H9 (cell line): ENCODE measurements around the gene ATRNL1. TPM values are rescaled to one million over a fixed set of nuclear protein-coding genes. Genes with fewer than 3 reads are reported as not detected.

Experiments
- DNase-seq: peaks from one replicate; pipeline ENCODE4 v3.0.0-alpha.2; 2017
- H2AFZ ChIP-seq: one replicate; pipeline ENCODE4 v1.6.1; 2013; ENCODE audit warnings: mild to moderate bottlenecking, low read length, control low read depth, moderate library complexity
- H2AK5ac ChIP-seq: 2 replicates; pipeline ENCODE4 v1.6.1; 2013; ENCODE audit warnings: low read length, control low read depth, mixed read lengths; ENCODE audit not compliant: insufficient read length
- H2BK120ac ChIP-seq: one replicate; pipeline ENCODE4 v1.6.1; 2013; ENCODE audit warnings: low read depth, mild to moderate bottlenecking, low read length, control low read depth, inconsistent platforms; ENCODE audit not compliant: poor library complexity, severe bottlenecking
- H2BK12ac ChIP-seq: 2 replicates; pipeline ENCODE4 v1.6.1; 2013; ENCODE audit warnings: low read length, control low read depth, mixed read lengths, low read depth; ENCODE audit not compliant: insufficient read length
- H2BK15ac ChIP-seq: 2 replicates; pipeline ENCODE4 v1.6.1; 2013; ENCODE audit warnings: low read depth, low read length, control low read depth
- H2BK20ac ChIP-seq: one replicate; pipeline ENCODE4 v1.6.1; 2013; ENCODE audit warnings: low read depth, mild to moderate bottlenecking, low read length, control low read depth, inconsistent platforms; ENCODE audit not compliant: poor library complexity, severe bottlenecking
- H2BK5ac ChIP-seq: 2 replicates; pipeline ENCODE4 v1.6.1; 2013; ENCODE audit warnings: low read length, control low read depth, mixed read lengths; ENCODE audit not compliant: insufficient read length
- H3K14ac ChIP-seq: 2 replicates; pipeline ENCODE4 v1.6.1; 2013; ENCODE audit warnings: low read length, control low read depth; ENCODE audit not compliant: insufficient read depth
- H3K18ac ChIP-seq: 2 replicates; pipeline ENCODE4 v1.6.1; 2013; ENCODE audit warnings: low read depth, mild to moderate bottlenecking, mixed read lengths, low read length, control low read depth; ENCODE audit not compliant: insufficient read length
- H3K23ac ChIP-seq: 2 replicates; pipeline ENCODE4 v1.6.1; 2013; ENCODE audit warnings: low read length, control low read depth, mixed read lengths, low read depth; ENCODE audit not compliant: insufficient read length
- H3K23me2 ChIP-seq: 2 replicates; pipeline ENCODE4 v1.6.1; 2013; ENCODE audit warnings: low read depth, mild to moderate bottlenecking, mixed read lengths, low read length, control low read depth; ENCODE audit not compliant: insufficient read length, poor library complexity, severe bottlenecking
- H3K27ac ChIP-seq: 2 replicates; pipeline ENCODE4 v1.5.1; 2013; ENCODE audit warnings: low read length, control low read depth, mixed read lengths, low read depth; ENCODE audit not compliant: insufficient read length
- H3K27me3 ChIP-seq: 2 replicates; pipeline ENCODE4 v1.6.1; 2013; ENCODE audit warnings: low read length, control low read depth, inconsistent platforms; ENCODE audit not compliant: insufficient read depth
- H3K4ac ChIP-seq: 2 replicates; pipeline ENCODE4 v1.6.1; 2013; ENCODE audit warnings: low read depth, mild to moderate bottlenecking, control low read depth, inconsistent platforms, low read length, moderate library complexity
- H3K4me1 ChIP-seq: 2 replicates; pipeline ENCODE4 v1.6.1; 2013; ENCODE audit warnings: low read length, control low read depth, inconsistent platforms; ENCODE audit not compliant: insufficient read depth
- H3K4me2 ChIP-seq: 2 replicates; pipeline ENCODE4 v1.6.1; 2013; ENCODE audit warnings: low read length, control low read depth, mixed read lengths; ENCODE audit not compliant: insufficient read length, insufficient read depth
- H3K56ac ChIP-seq: 2 replicates; pipeline ENCODE4 v1.6.1; 2013; ENCODE audit warnings: low read depth, mild to moderate bottlenecking, mixed read lengths, low read length, control low read depth; ENCODE audit not compliant: insufficient read length
- H3K79me1 ChIP-seq: 2 replicates; pipeline ENCODE4 v1.6.1; 2013; ENCODE audit warnings: low read depth, mild to moderate bottlenecking, moderate library complexity, low read length, control low read depth, inconsistent platforms; ENCODE audit not compliant: insufficient read depth, poor library complexity, severe bottlenecking
- H3K79me2 ChIP-seq: 2 replicates; pipeline ENCODE4 v1.6.1; 2013; ENCODE audit warnings: low read length, control low read depth, inconsistent platforms; ENCODE audit not compliant: insufficient read depth
- H3K9ac ChIP-seq: 2 replicates; pipeline ENCODE4 v1.6.1; 2013; ENCODE audit warnings: low read length, control low read depth, mixed read lengths; ENCODE audit not compliant: insufficient read length; ENCODE audit errors: extremely low read depth
- H3K9me3 ChIP-seq: one replicate; pipeline ENCODE4 v1.6.1; 2013; ENCODE audit warnings: low read depth, low read length, inconsistent platforms; ENCODE audit not compliant: control insufficient read depth
- H3T11ph ChIP-seq: one replicate; pipeline ENCODE4 v1.6.1; 2013; ENCODE audit warnings: mild to moderate bottlenecking, low read length, control low read depth, inconsistent platforms
- H4K20me1 ChIP-seq: one replicate; pipeline ENCODE4 v1.6.1; 2013; ENCODE audit not compliant: control insufficient read depth, insufficient read length, insufficient read depth
- H4K5ac ChIP-seq: 2 replicates; pipeline ENCODE4 v1.6.1; 2013; ENCODE audit warnings: low read depth, mild to moderate bottlenecking, mixed read lengths, low read length, control low read depth; ENCODE audit not compliant: insufficient read length
- H4K8ac ChIP-seq: replicated peaks from 2 replicates; pipeline ENCODE4 v1.6.1; 2013; ENCODE audit warnings: low read length, control low read depth, mixed read lengths, low read depth; ENCODE audit not compliant: insufficient read length
- H4K91ac ChIP-seq: 2 replicates; pipeline ENCODE4 v1.6.1; 2013; ENCODE audit warnings: low read depth, mild to moderate bottlenecking, moderate library complexity, mixed read lengths, low read length, control low read depth; ENCODE audit not compliant: insufficient read length
- H3K27ac Mint-ChIP-seq, 3 experiments: 2 replicates in 2 of 3; 3 replicates in 1 of 3; pipeline ENCODE4 v1.8.0; 2020 to 2021; ENCODE audit warnings: mixed read lengths in 3 of 3, mild to moderate bottlenecking in 1 of 3, moderate library complexity in 1 of 3
- H3K27me3 Mint-ChIP-seq: 2 replicates; pipeline ENCODE4 v1.8.0; 2021; ENCODE audit warnings: low read depth, mild to moderate bottlenecking, moderate library complexity, mixed read lengths
- H3K36me3 Mint-ChIP-seq, 3 experiments: 2 replicates in 2 of 3; 3 replicates in 1 of 3; pipeline ENCODE4 v1.8.0; 2020 to 2021; ENCODE audit warnings: low read depth in 3 of 3, mixed read lengths in 3 of 3; ENCODE audit not compliant: insufficient read depth in 1 of 3
- H3K4me1 Mint-ChIP-seq, 2 experiments: 2 replicates each; pipeline ENCODE4 v1.8.0; 2020; ENCODE audit warnings: mixed read lengths in 2 of 2
- H3K4me3 Mint-ChIP-seq, 2 experiments: 2 replicates in 1 of 2; 3 replicates in 1 of 2; pipeline ENCODE4 v1.8.0; 2020 to 2021; ENCODE audit warnings: mild to moderate bottlenecking in 2 of 2, mixed read lengths in 2 of 2, moderate library complexity in 1 of 2
- H3K9me3 Mint-ChIP-seq, 2 experiments: 2 replicates in 1 of 2; 3 replicates in 1 of 2; pipeline ENCODE4 v1.8.0; 2020; ENCODE audit warnings: mild to moderate bottlenecking in 2 of 2, mixed read lengths in 2 of 2, moderate library complexity in 1 of 2
- CTCF ChIP-seq: fragments of 200-600 bp; sonication (generic); conservative IDR thresholded peaks from 3 replicates; pipeline ENCODE4 v1.8.0; 2021; ENCODE audit warnings: antibody characterized with exemption, mild to moderate bottlenecking
- WGBS: extraction: QIAGEN DNeasy Blood & Tissue Kit; methylation state at CpG from one replicate; pipeline ENCODE4 v1.1.7; 2013; ENCODE audit warnings: missing lambda C conversion rate, low lambda C conversion rate, mixed read lengths; ENCODE audit not compliant: insufficient read length; ENCODE audit errors: extremely low coverage; 5-methylcytosine and 5-hydroxymethylcytosine counted together
- total RNA-seq: library from RNA; stranded (reverse); gene quantifications from 2 replicates; pipeline ENCODE4 v1.2.1, GENCODE V29; 2021

The ATRNL1 gene
- total RNA-seq, 1 experiment from 2014 or later = 9.2 TPM

DNA sequence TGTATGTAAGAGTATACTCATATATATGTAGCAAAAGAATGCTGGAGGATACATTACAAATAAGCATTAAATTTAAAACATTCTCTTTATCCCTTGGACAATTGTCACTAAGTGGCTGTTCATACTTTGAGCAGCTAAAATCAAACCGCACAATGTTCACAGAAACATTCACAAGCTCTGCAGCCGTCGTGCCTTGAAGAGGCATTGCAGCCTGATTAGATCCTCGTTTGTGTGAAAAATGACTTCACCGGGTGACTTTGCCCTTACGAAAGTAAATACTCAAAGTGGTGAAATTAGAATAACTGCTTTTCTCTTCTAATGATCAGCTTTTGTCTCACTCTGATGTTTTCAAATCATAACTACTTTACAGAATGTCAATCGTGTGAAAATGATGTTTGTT lies 860.8 kb downstream of the ATRNL1 start:
- H3K4me3 Mint-ChIP-seq = no peak overlapping the region
- Histone ChIP-seq H2BK12ac (no peak overlapping the region), H4K8ac (no peak overlapping the region), H3K56ac (no peak overlapping the region), H3K14ac (no peak overlapping the region), H2AFZ (no peak overlapping the region), H3T11ph (no peak overlapping the region), H3K18ac (no peak overlapping the region), H2BK120ac (no peak overlapping the region), H3K9me3 (no peaks in the 10 kb centered on the region), H2BK5ac (no peak overlapping the region), H3K79me2 (no peaks in the 10 kb centered on the region), H3K4me1 (no peaks in the 10 kb centered on the region; the same call in 1 of the 2 replicates), H3K4me2 (no peak overlapping the region), H3K9ac (no peak overlapping the region), H3K4ac (no peak overlapping the region), H3K27ac (no peak overlapping the region), H4K91ac (no peak overlapping the region), H4K5ac (no peak overlapping the region), H3K23me2 (no peaks in the 10 kb centered on the region), H3K23ac (no peak overlapping the region), H3K79me1 (no peaks in the 10 kb centered on the region), H3K27me3 (no peaks in the 10 kb centered on the region), H2BK20ac (no peak overlapping the region), H2BK15ac (no peak overlapping the region), H4K20me1 (no peaks in the 10 kb centered on the region), H2AK5ac (no peak overlapping the region)
- no peak for DNase-seq
- no peaks in the 10 kb centered on the region for H3K36me3 Mint-ChIP-seq
- no peaks in the 10 kb centered on the region for H3K9me3 Mint-ChIP-seq
- TF ChIP-seq CTCF = no peak
- H3K27me3 Mint-ChIP-seq = no peaks in the 10 kb centered on the region
- peak overlapping the region in 1 of 3 experiments; percentile 8; a peak in 1 of 7 replicates for H3K27ac Mint-ChIP-seq
- peaks cover 21 to 26% of the 10 kb centered on the region in 2 experiments for H3K4me1 Mint-ChIP-seq
- WGBS = no CpG with 5 or more reads among the region's 7 CpGs
